Ishikawa (cell line): ENCODE results near the gene EIF4E.

Source experiments
- CEBPB ChIP-seq: IDR thresholded peaks from 2 replicates; pipeline ENCODE4 v1.6.1; 2012
- RAD21 ChIP-seq: IDR thresholded peaks from 2 replicates; pipeline ENCODE4 v1.6.1; 2012; ENCODE audit warnings: low read depth
- REST ChIP-seq: IDR thresholded peaks from 2 replicates; pipeline ENCODE4 v1.6.1; 2012; ENCODE audit warnings: low read depth, mild to moderate bottlenecking
- TAF1 ChIP-seq: IDR thresholded peaks from 2 replicates; pipeline ENCODE4 v1.6.1; 2012; ENCODE audit warnings: low read depth, mild to moderate bottlenecking
- ZBTB7A ChIP-seq: IDR thresholded peaks from 2 replicates; pipeline ENCODE4 v1.6.1; 2012; ENCODE audit warnings: low read depth
- TF ChIP-seq, protein P1 (sequence below): IDR thresholded peaks from 2 replicates; pipeline ENCODE4 v1.6.1; 2012
- TF ChIP-seq, protein P2 (sequence below): IDR thresholded peaks from 2 replicates; pipeline ENCODE4 v1.6.1; 2012

- TF ChIP-seq, protein P1, sequence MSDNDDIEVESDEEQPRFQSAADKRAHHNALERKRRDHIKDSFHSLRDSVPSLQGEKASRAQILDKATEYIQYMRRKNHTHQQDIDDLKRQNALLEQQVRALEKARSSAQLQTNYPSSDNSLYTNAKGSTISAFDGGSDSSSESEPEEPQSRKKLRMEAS: no peak
- TF ChIP-seq CEBPB: no peak
- TF ChIP-seq ZBTB7A: no peak
- TF ChIP-seq RAD21: no peak
- no peak for TF ChIP-seq REST
- no peak for TF ChIP-seq TAF1
- TF ChIP-seq, protein P2, sequence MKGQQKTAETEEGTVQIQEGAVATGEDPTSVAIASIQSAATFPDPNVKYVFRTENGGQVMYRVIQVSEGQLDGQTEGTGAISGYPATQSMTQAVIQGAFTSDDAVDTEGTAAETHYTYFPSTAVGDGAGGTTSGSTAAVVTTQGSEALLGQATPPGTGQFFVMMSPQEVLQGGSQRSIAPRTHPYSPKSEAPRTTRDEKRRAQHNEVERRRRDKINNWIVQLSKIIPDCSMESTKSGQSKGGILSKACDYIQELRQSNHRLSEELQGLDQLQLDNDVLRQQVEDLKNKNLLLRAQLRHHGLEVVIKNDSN: no peak
Measured at GRCh38 chr4:98905839-98906238, 23.1 kb downstream of the EIF4E start.
